Panc1 (cell line): ENCODE data around the gene GALNT10. TPM values are rescaled to one million over a fixed set of nuclear protein-coding genes. Genes with fewer than 3 reads are reported as not detected.

ENCODE experiments used
- ATAC-seq: fragments of 200-7000 bp; cut with Tn5 transposase; 2 replicates; pipeline ENCODE4 v1.9.1; 2020; ENCODE audit warnings: mild to moderate bottlenecking, moderate library complexity
- BruUV-seq: library from RNA; stranded (reverse); fragments of 400-500 nt; replicated peaks from 2 replicates; lab custom pipeline; 2021; lab: Mats Ljungman, UMichigan
- CTCF ChIA-PET: fragments of 300-600 bp; sonication (Branson Sonifier 250); formaldehyde crosslinking; loops from one replicate; lab custom pipeline; 2022; ENCODE audit warnings: antibody characterized with exemption; lab: Charles Lee
- POLR2A ChIA-PET: fragments of 300-600 bp; sonication (Branson Sonifier 250); formaldehyde crosslinking; loops from one replicate; lab custom pipeline; 2022; ENCODE audit warnings: antibody characterized with exemption; lab: Charles Lee
- DNase-seq: peaks from one replicate; pipeline ENCODE4 v3.0.0-alpha.2; 2010; ENCODE audit warnings: low read depth, low spot score
- H3K27ac ChIP-seq: 2 replicates; pipeline ENCODE4 v1.5.1; 2011; ENCODE audit warnings: mild to moderate bottlenecking, low read length, inconsistent platforms
- H3K27me3 ChIP-seq: fragments of 200-500 bp; sonication (Bioruptor generic); 2 replicates; pipeline ENCODE4 v1.6.0; 2014; ENCODE audit warnings: low read length, inconsistent platforms; ENCODE audit not compliant: control insufficient read depth, insufficient read depth
- H3K36me3 ChIP-seq: fragments of 200-500 bp; sonication (Bioruptor generic); 2 replicates; pipeline ENCODE4 v1.5.1; 2014; ENCODE audit warnings: inconsistent platforms, mild to moderate bottlenecking, low read length, moderate library complexity; ENCODE audit not compliant: control insufficient read depth, insufficient read depth
- H3K4me1 ChIP-seq: 2 replicates; pipeline ENCODE4 v1.5.1; 2011; ENCODE audit warnings: inconsistent platforms, mild to moderate bottlenecking, low read length, moderate library complexity; ENCODE audit not compliant: control insufficient read depth, insufficient read depth
- H3K4me3 ChIP-seq, 2 experiments: 2 replicates each; pipeline ENCODE4 v1.5.1; 2011 to 2012; ENCODE audit warnings: low read depth in 2 of 2, low read length in 2 of 2, mild to moderate bottlenecking in 2 of 2, inconsistent platforms in 1 of 2, moderate library complexity in 1 of 2
- H3K9me3 ChIP-seq: fragments of 200-500 bp; sonication (Bioruptor generic); 2 replicates; pipeline ENCODE4 v1.5.1; 2014; ENCODE audit warnings: low read depth, mild to moderate bottlenecking, inconsistent platforms, low read length, moderate library complexity; ENCODE audit not compliant: control insufficient read depth, insufficient read depth
- CTCF ChIP-seq: fragments of 450-650 bp; IDR thresholded peaks from 2 replicates; pipeline ENCODE4 v1.5.1; 2017; ENCODE audit warnings: mild to moderate bottlenecking
- POLR2AphosphoS5 ChIP-seq: IDR thresholded peaks from 2 replicates; pipeline ENCODE4 v1.6.1; 2012; ENCODE audit warnings: mild to moderate bottlenecking, low read depth, low read length, moderate library complexity
- REST ChIP-seq, 2 experiments: IDR thresholded peaks; 2 replicates each; pipeline ENCODE4 v1.6.1; 2011 to 2012; ENCODE audit warnings: low read depth in 2 of 2, control low read depth in 1 of 2, low read length in 1 of 2, mild to moderate bottlenecking in 1 of 2, moderate library complexity in 1 of 2; ENCODE audit not compliant: insufficient read depth in 1 of 2
- SIN3A ChIP-seq: IDR thresholded peaks from 2 replicates; pipeline ENCODE4 v1.6.1; 2012; ENCODE audit warnings: low read depth, mild to moderate bottlenecking, low read length, moderate library complexity, borderline replicate concordance; ENCODE audit not compliant: insufficient read depth
- TCF7L2 ChIP-seq: IDR thresholded peaks from 2 replicates; pipeline ENCODE4 v1.6.1; 2011; ENCODE audit warnings: mild to moderate bottlenecking, low read depth, low read length, inconsistent platforms
- in situ Hi-C: cut with HindIII; loops from 2 replicates; pipeline ENCODE4 v1.10.0; 2016; ENCODE audit warnings: low sequenced_read_pairs, low pct_unique_long_range_greater_than_20kb
- intact Hi-C: fragments of 100-400 bp; cut with micrococcal nuclease; formaldehyde crosslinking; loops from one replicate; pipeline ENCODE4 v1.10.0; 2022; ENCODE audit not compliant: unreplicated experiment
- total RNA-seq: library from RNA; stranded (reverse); gene quantifications from one replicate; pipeline ENCODE4 v1.2.1, GENCODE V29; 2021; ENCODE audit not compliant: unreplicated experiment

The GALNT10 gene
- total RNA-seq, 1 experiment from 2014 or later = 50.5 TPM

GRCh38 chr5:154143211-154143641, 47.3 kb upstream of the GALNT10 start:
- TF ChIP-seq REST (IDR thresholded peaks at IDR 0.05; ENCODE audit: insufficient read depth in 1 of 2, low read depth in 2 of 2, low read length in 1 of 2) = no peak
- no peak for TF ChIP-seq TCF7L2
- Histone ChIP-seq H3K4me3 (no peak overlapping the region), H3K27ac (no peak overlapping the region), H3K27me3 (no peaks in the 10 kb centered on the region), H3K4me1 (no peaks in the 10 kb centered on the region), H3K36me3 (no peaks in the 10 kb centered on the region), H3K9me3 (no peaks in the 10 kb centered on the region)
- intact Hi-C loops (no loop called here), in situ Hi-C loops (no loop called here)
- DNase-seq (no peak), ATAC-seq (no peak)
- ChIA-PET POLR2A (no interaction called here), CTCF (no interaction called here)
- BruUV-seq = no TSS peak

GRCh38 chr5:154145268-154145667, 45.3 kb upstream of the GALNT10 start:
- Histone ChIP-seq H3K27ac (no peak overlapping the region), H3K4me1 (no peaks in the 10 kb centered on the region), H3K27me3 (no peaks in the 10 kb centered on the region), H3K36me3 (no peaks in the 10 kb centered on the region), H3K4me3 (no peak overlapping the region), H3K9me3 (no peaks in the 10 kb centered on the region)
- intact Hi-C loops = no loop called here
- in situ Hi-C loops = no loop called here
- ChIA-PET CTCF (no interaction called here), POLR2A (no interaction called here)
- DNase-seq (no peak), ATAC-seq (no peak)
- TF ChIP-seq REST (IDR thresholded peaks at IDR 0.05; ENCODE audit: insufficient read depth in 1 of 2, low read depth in 2 of 2, low read length in 1 of 2) = no peak
- TF ChIP-seq TCF7L2 = no peak
- TF ChIP-seq CTCF = no peak
- TF ChIP-seq POLR2AphosphoS5 = no peak
- TF ChIP-seq SIN3A = no peak
- BruUV-seq = no TSS peak
